SU-DHL-6 (cell line): ENCODE data around the gene ACAP1.

Source experiments
- CTCF ChIP-seq: fragments of 200-600 bp; sonication (generic); IDR thresholded peaks from one replicate; pipeline ENCODE4 v1.5.1; 2017; ENCODE audit warnings: antibody characterized with exemption, mild to moderate bottlenecking, low read length, moderate library complexity; ENCODE audit not compliant: insufficient read depth, poor library complexity, severe bottlenecking
- EZH2phosphoT487 ChIP-seq: fragments of 200-600 bp; sonication (generic), shearing (Covaris generic); conservative IDR thresholded peaks from 2 replicates; pipeline ENCODE4 v1.6.1; 2018; ENCODE audit warnings: mild to moderate bottlenecking, antibody characterized with exemption, low read length, moderate library complexity, mixed read lengths

- TF ChIP-seq CTCF, result no peak
- TF ChIP-seq EZH2phosphoT487, result no peak
Observed at GRCh38 chr17:7314719-7315569, 21.4 kb upstream of the ACAP1 start, which contains the start of gene GPS2.
